Endothelial cell of umbilical vein (primary cell): ENCODE results near the gene SULF2.

ENCODE experiments used
- MYC ChIP-seq: IDR thresholded peaks from one replicate; pipeline ENCODE4 v1.6.1; 2011; ENCODE audit warnings: mild to moderate bottlenecking, low read depth, low read length
- TF ChIP-seq, protein P1 (sequence below), 2 donors: IDR thresholded peaks; 1 replicate in 1 of 2; 2 replicates in 1 of 2; pipeline ENCODE4 v1.5.1; 2011; ENCODE audit warnings: low read length in 2 of 2, mild to moderate bottlenecking in 2 of 2, moderate library complexity in 2 of 2, control low read depth in 1 of 2, inconsistent platforms in 1 of 2, low read depth in 1 of 2; ENCODE audit not compliant: insufficient read depth in 1 of 2; ENCODE audit errors: extremely low read depth in 1 of 2

DNA sequence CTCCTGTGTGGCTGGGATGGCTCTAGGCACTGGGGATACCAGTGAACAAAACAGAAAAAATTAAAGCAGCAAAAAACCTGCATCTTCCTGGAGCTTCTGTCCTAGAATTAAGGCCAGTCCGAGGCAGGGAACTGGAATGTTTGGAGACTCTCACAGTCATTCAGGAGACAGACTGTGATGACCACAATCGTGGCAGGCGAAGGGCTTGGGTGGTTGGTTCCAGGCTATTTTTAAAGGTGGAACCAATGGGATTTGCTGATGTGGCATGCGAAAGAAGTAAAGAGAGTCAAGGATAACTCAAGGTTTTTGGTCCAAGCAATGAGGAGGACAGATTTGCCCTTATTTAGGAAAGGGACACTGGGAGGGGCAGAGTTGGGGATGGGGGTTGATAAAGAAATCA, 66.9 kb downstream of the SULF2 start:
- TF ChIP-seq, protein P1, sequence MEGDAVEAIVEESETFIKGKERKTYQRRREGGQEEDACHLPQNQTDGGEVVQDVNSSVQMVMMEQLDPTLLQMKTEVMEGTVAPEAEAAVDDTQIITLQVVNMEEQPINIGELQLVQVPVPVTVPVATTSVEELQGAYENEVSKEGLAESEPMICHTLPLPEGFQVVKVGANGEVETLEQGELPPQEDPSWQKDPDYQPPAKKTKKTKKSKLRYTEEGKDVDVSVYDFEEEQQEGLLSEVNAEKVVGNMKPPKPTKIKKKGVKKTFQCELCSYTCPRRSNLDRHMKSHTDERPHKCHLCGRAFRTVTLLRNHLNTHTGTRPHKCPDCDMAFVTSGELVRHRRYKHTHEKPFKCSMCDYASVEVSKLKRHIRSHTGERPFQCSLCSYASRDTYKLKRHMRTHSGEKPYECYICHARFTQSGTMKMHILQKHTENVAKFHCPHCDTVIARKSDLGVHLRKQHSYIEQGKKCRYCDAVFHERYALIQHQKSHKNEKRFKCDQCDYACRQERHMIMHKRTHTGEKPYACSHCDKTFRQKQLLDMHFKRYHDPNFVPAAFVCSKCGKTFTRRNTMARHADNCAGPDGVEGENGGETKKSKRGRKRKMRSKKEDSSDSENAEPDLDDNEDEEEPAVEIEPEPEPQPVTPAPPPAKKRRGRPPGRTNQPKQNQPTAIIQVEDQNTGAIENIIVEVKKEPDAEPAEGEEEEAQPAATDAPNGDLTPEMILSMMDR (IDR thresholded peaks at IDR 0.05; ENCODE audit: extremely low read depth in 1 of 2, insufficient read depth in 1 of 2, low read depth in 1 of 2, low read length in 2 of 2) = no peak
- TF ChIP-seq MYC = no peak
